ENCODE results near the gene AXIN1. TPM values are rescaled to one million over a fixed set of nuclear protein-coding genes. Genes with fewer than 3 reads are reported as not detected.

The AXIN1 gene
- total RNA-seq, 1 donor from 2014 or later, result 27.0 TPM

DNA sequence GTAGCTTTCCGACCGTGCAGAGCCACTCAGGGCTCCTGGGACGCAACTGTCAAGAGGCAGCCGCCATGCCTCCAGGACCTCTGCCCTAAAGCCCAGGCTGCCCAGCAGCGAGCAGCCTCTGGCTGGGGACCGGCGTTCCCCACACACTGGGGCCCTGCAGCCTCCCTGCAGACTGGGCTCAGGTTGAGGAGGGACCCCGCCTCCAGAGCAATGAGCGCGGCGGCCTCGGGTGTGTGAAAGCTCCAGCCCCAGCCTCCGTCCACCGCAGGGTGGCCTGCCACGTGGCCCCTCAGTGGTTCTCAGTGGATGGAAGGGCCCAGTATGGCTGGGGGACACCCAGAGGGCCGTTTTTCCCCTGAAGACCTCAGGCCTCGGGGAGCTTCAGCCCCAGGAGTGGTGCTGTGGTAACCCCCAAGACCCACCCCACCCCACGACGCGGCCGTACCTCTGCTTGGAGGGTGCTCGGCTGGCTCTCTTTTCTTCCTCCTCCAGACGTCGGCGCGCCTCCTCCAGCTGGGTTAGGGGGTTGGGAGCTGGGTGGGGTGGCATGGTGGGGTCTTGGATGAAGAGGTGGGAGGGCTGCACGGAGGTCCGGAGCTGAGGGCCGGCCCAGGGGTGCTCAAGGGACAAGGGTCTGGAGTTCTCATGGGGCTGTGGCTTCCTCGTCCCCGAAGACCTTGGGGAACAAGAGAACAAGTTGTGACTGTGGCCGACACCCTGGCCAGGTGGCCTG is 59.3 kb downstream of the AXIN1 start:
- no peaks in the 10 kb centered on the region for H3K9me3 ChIP-seq (ENCODE audit: insufficient read depth, low read depth, low read length)
- TF ChIP-seq EZH2 (IDR thresholded peaks at IDR 0.05; ENCODE audit: insufficient read depth, low read length), result no peak
- TF ChIP-seq CTCF (IDR thresholded peaks at IDR 0.05; ENCODE audit: insufficient read depth, low read depth, low read length), result no peak
- H3K4me1 Mint-ChIP-seq (ENCODE audit: low read depth, unreplicated experiment), result no peaks in the 10 kb centered on the region
- H3K4me3 ChIP-seq (ENCODE audit: insufficient read depth, low read depth, low read length), result no peak overlapping the region
- no peaks in the 10 kb centered on the region for H3K36me3 ChIP-seq (ENCODE audit: insufficient read depth, low read length)
- no peaks in the 10 kb centered on the region for H3K27me3 ChIP-seq (ENCODE audit: insufficient read depth, low read length)
- H3K9me3 Mint-ChIP-seq (ENCODE audit: unreplicated experiment), result no peaks in the 10 kb centered on the region
- H3K27ac ChIP-seq (ENCODE audit: low read depth, low read length), result no peak overlapping the region
- H3K4me2 ChIP-seq (ENCODE audit: low read length), result no peak overlapping the region
- no peaks in the 10 kb centered on the region for H4K20me1 ChIP-seq (ENCODE audit: insufficient read depth, low read length)
- no peak for DNase-seq (ENCODE audit: low read depth)
- H3K4me1 ChIP-seq (ENCODE audit: insufficient read depth, low read length), result no peaks in the 10 kb centered on the region
- no peak overlapping the region for H3K4me3 Mint-ChIP-seq (ENCODE audit: unreplicated experiment)
- H3K79me2 ChIP-seq (ENCODE audit: insufficient read depth, low read length), result no peaks in the 10 kb centered on the region
- H3K27ac Mint-ChIP-seq (ENCODE audit: unreplicated experiment), result no peak overlapping the region
- no peak for FAIRE-seq
- H3K36me3 Mint-ChIP-seq (ENCODE audit: low read depth, unreplicated experiment), result peaks cover 4% of the 10 kb centered on the region
- no peaks in the 10 kb centered on the region for H3K27me3 Mint-ChIP-seq (ENCODE audit: low read depth, unreplicated experiment)
- H2AFZ ChIP-seq (ENCODE audit: low read depth, low read length), result no peak overlapping the region
- no peak overlapping the region for H3K9ac ChIP-seq (ENCODE audit: low read length)

DNA sequence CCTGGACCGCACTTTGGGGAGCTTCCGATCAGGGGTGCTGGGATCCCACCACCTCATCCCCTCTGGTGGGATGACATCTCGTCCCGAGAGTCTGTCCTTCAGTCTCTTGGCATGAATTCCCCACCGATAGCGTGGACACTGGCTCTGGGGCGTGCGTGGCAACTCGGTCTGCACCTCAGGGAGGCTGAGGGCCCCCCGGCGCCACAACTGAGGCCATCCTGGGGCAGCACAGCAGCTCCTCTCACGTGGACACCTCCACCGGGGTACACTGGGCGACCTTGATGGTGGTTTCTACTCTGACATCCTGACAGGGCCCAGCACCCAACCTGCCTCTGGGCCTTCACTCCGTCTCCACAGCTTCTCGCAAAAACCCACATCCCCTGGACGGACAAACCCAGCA is 61.0 kb downstream of the AXIN1 start:
- no peaks in the 10 kb centered on the region for H3K27me3 Mint-ChIP-seq (ENCODE audit: low read depth, unreplicated experiment)
- H3K79me2 ChIP-seq (ENCODE audit: insufficient read depth, low read length), result no peaks in the 10 kb centered on the region
- H2AFZ ChIP-seq (ENCODE audit: low read depth, low read length), result no peak overlapping the region
- TF ChIP-seq CTCF (IDR thresholded peaks at IDR 0.05; ENCODE audit: insufficient read depth, low read depth, low read length), result no peak
- no peak for TF ChIP-seq EZH2 (IDR thresholded peaks at IDR 0.05; ENCODE audit: insufficient read depth, low read length)
- no peak overlapping the region for H3K27ac ChIP-seq (ENCODE audit: low read depth, low read length)
- peaks cover 8% of the 10 kb centered on the region for H3K36me3 Mint-ChIP-seq (ENCODE audit: low read depth, unreplicated experiment)
- H4K20me1 ChIP-seq (ENCODE audit: insufficient read depth, low read length), result no peaks in the 10 kb centered on the region
- no peaks in the 10 kb centered on the region for H3K4me1 ChIP-seq (ENCODE audit: insufficient read depth, low read length)
- no peak overlapping the region for H3K4me2 ChIP-seq (ENCODE audit: low read length)
- no peak for DNase-seq (ENCODE audit: low read depth)
- no peaks in the 10 kb centered on the region for H3K9me3 ChIP-seq (ENCODE audit: insufficient read depth, low read depth, low read length)
- H3K36me3 ChIP-seq (ENCODE audit: insufficient read depth, low read length), result no peaks in the 10 kb centered on the region
- H3K9me3 Mint-ChIP-seq (ENCODE audit: unreplicated experiment), result no peaks in the 10 kb centered on the region
- H3K9ac ChIP-seq (ENCODE audit: low read length), result no peak overlapping the region
- no peaks in the 10 kb centered on the region for H3K4me1 Mint-ChIP-seq (ENCODE audit: low read depth, unreplicated experiment)
- no peak overlapping the region for H3K4me3 ChIP-seq (ENCODE audit: insufficient read depth, low read depth, low read length)
- no peak for FAIRE-seq
- H3K27ac Mint-ChIP-seq (ENCODE audit: unreplicated experiment), result no peak overlapping the region
- H3K27me3 ChIP-seq (ENCODE audit: insufficient read depth, low read length), result no peaks in the 10 kb centered on the region
- H3K4me3 Mint-ChIP-seq (ENCODE audit: unreplicated experiment), result no peak overlapping the region

GRCh38 chr16:290681-291405 is 61.7 kb downstream of the AXIN1 start:
- Mint-ChIP-seq H3K27ac (ENCODE audit: unreplicated experiment) (no peak overlapping the region), H3K36me3 (ENCODE audit: low read depth, unreplicated experiment) (peaks cover 8% of the 10 kb centered on the region), H3K4me1 (ENCODE audit: low read depth, unreplicated experiment) (no peaks in the 10 kb centered on the region), H3K4me3 (ENCODE audit: unreplicated experiment) (no peak overlapping the region), H3K27me3 (ENCODE audit: low read depth, unreplicated experiment) (no peaks in the 10 kb centered on the region), H3K9me3 (ENCODE audit: unreplicated experiment) (no peaks in the 10 kb centered on the region)
- Histone ChIP-seq H3K9ac (ENCODE audit: low read length) (no peak overlapping the region), H3K36me3 (ENCODE audit: insufficient read depth, low read length) (no peaks in the 10 kb centered on the region), H3K4me3 (ENCODE audit: insufficient read depth, low read depth, low read length) (no peak overlapping the region), H3K4me2 (ENCODE audit: low read length) (no peak overlapping the region), H2AFZ (ENCODE audit: low read depth, low read length) (no peak overlapping the region), H3K4me1 (ENCODE audit: insufficient read depth, low read length) (no peaks in the 10 kb centered on the region), H4K20me1 (ENCODE audit: insufficient read depth, low read length) (no peaks in the 10 kb centered on the region), H3K79me2 (ENCODE audit: insufficient read depth, low read length) (no peaks in the 10 kb centered on the region), H3K27ac (ENCODE audit: low read depth, low read length) (no peak overlapping the region), H3K27me3 (ENCODE audit: insufficient read depth, low read length) (no peaks in the 10 kb centered on the region), H3K9me3 (ENCODE audit: insufficient read depth, low read depth, low read length) (no peaks in the 10 kb centered on the region)
- no peak for TF ChIP-seq EZH2 (IDR thresholded peaks at IDR 0.05; ENCODE audit: insufficient read depth, low read length)
- TF ChIP-seq CTCF (IDR thresholded peaks at IDR 0.05; ENCODE audit: insufficient read depth, low read depth, low read length), result no peak
- DNase-seq (ENCODE audit: low read depth) (no peak), FAIRE-seq (no peak)
